Measurements from ENCODE around the gene SETD5.
"Not testable (repeated sequence)": the region's sequence is repeated elsewhere in the genome, so short reads cannot be mapped to it uniquely, and the experiment has no call there.

- TF ChIP-seq CTCF (conservative IDR thresholded peaks at IDR 0.05; ENCODE audit: low read depth, low read length); POLR2A (IDR thresholded peaks at IDR 0.05; ENCODE audit: low read depth, low read length); FOS (IDR thresholded peaks at IDR 0.05; ENCODE audit: low read depth, low read length); CEBPB (IDR thresholded peaks at IDR 0.05; ENCODE audit: low read depth, low read length): not testable (repeated sequence)
Observed at GRCh38 chr3:9494036-9494435, 96.6 kb downstream of the SETD5 start.

All from IMR-90 (cell line).